ENCODE results near the gene HMX2. TPM values are rescaled to one million over a fixed set of nuclear protein-coding genes. Genes with fewer than 3 reads are reported as not detected.
A peak's percentile ranks its signal among the peaks of the same experiment; 100 is the strongest.

HMX2 gene
- total RNA-seq, 1 donor: not detected

DNA sequence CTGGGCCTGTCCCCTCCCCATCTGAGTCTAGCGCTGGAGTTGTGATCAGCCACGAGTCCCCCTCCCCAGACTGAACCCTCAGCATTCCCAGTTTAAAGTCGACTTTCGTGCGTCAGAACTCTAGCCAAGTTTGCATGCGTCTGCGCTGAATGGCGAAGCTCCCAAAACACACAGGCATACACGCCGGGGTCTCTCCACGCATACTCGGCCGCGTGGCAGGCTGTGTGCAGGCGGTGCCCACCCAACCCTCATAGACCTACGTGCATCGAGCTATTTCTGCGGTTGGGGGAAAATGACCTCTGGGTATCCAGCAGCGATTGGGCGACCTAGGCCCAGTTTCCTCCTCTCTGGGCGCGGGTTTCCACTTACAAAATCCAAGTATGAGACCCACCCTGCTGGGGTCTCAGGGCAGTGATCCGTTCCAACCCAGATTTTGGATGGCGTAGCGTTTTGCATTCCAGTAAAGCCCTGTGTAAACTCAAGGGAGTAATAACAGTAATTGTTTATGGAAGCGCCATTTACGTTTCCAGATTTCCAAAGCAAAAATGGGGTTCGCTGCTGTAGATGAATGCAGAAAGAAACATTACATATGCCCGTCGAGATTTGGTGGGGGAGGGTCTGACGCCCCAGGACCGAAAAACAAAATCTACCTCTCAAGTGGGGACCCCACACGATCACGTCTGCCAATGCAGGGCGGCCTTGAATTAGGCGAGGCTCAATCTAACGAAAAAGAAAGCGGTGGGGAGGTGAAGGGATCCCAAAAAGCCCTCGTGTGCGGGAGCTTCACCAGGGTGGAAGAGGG lies 14.2 kb upstream of the HMX2 start:
- Histone ChIP-seq H3K27ac (ENCODE audit: low read depth, low read length) (no peak overlapping the region), H4K20me1 (ENCODE audit: insufficient read depth, low read length) (peaks cover 7% of the 10 kb centered on the region), H3K4me3 (ENCODE audit: insufficient read depth, low read length) (no peak overlapping the region), H3K4me2 (ENCODE audit: insufficient read depth, low read length) (no peak overlapping the region), H3K4me1 (ENCODE audit: insufficient read depth, low read length) (peaks cover 6% of the 10 kb centered on the region), H2AFZ (ENCODE audit: low read length) (no peak overlapping the region), H3K79me2 (ENCODE audit: insufficient read depth, low read length) (no peaks in the 10 kb centered on the region), H3K36me3 (ENCODE audit: insufficient read depth, low read length) (no peaks in the 10 kb centered on the region), H3K9me3 (ENCODE audit: low read depth, low read length) (no peaks in the 10 kb centered on the region), H3K27me3 (ENCODE audit: insufficient read depth, low read length) (peaks cover 76% of the 10 kb centered on the region)
- no peak for DNase-seq (ENCODE audit: insufficient read length, low spot score, missing footprints)
- TF ChIP-seq, protein P1, sequence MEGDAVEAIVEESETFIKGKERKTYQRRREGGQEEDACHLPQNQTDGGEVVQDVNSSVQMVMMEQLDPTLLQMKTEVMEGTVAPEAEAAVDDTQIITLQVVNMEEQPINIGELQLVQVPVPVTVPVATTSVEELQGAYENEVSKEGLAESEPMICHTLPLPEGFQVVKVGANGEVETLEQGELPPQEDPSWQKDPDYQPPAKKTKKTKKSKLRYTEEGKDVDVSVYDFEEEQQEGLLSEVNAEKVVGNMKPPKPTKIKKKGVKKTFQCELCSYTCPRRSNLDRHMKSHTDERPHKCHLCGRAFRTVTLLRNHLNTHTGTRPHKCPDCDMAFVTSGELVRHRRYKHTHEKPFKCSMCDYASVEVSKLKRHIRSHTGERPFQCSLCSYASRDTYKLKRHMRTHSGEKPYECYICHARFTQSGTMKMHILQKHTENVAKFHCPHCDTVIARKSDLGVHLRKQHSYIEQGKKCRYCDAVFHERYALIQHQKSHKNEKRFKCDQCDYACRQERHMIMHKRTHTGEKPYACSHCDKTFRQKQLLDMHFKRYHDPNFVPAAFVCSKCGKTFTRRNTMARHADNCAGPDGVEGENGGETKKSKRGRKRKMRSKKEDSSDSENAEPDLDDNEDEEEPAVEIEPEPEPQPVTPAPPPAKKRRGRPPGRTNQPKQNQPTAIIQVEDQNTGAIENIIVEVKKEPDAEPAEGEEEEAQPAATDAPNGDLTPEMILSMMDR (IDR thresholded peaks at IDR 0.05; ENCODE audit: extremely low read depth, low read depth, low read length): no peak

DNA sequence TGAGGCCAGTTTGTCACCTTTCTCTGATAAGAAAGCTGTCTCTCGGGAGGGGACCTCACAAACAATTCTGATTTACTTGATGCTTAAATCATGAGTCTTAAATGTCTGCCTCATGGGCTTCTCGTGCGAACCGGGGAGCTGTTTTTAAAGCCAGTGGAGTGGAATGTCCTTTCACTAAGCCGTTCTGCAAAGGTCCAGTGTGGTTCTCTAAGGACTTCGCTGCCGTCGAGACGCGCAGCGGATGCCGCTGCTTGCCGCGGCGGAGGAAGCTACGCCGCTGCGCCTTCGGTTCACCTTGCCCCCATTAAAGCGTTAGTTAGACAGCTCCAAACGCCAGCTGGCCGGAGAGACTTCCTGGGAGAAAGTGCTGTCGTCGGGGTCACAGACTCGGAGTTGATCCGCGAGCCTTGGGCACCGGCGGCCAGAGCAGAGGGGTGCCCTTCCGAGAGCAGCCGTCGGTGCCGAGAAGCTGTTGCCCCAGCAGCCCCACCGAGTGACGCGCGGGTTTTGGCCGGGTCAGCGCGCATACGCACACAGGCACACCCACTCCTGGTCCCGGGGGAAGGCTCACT lies 13.5 kb upstream of the HMX2 start:
- Histone ChIP-seq H3K79me2 (ENCODE audit: insufficient read depth, low read length) (no peaks in the 10 kb centered on the region), H3K4me1 (ENCODE audit: insufficient read depth, low read length) (peaks cover 6% of the 10 kb centered on the region), H3K4me2 (ENCODE audit: insufficient read depth, low read length) (no peak overlapping the region), H3K27me3 (ENCODE audit: insufficient read depth, low read length) (peaks cover 83% of the 10 kb centered on the region), H3K36me3 (ENCODE audit: insufficient read depth, low read length) (no peaks in the 10 kb centered on the region), H3K4me3 (ENCODE audit: insufficient read depth, low read length) (no peak overlapping the region), H4K20me1 (ENCODE audit: insufficient read depth, low read length) (peaks cover 7% of the 10 kb centered on the region), H3K9me3 (ENCODE audit: low read depth, low read length) (no peaks in the 10 kb centered on the region), H2AFZ (ENCODE audit: low read length) (no peak overlapping the region), H3K27ac (ENCODE audit: low read depth, low read length) (no peak overlapping the region)
- peak; percentile 49 for DNase-seq (ENCODE audit: insufficient read length, low spot score, missing footprints)
- TF ChIP-seq, protein P1 (IDR thresholded peaks at IDR 0.05; ENCODE audit: extremely low read depth, low read depth, low read length): no peak

DNA sequence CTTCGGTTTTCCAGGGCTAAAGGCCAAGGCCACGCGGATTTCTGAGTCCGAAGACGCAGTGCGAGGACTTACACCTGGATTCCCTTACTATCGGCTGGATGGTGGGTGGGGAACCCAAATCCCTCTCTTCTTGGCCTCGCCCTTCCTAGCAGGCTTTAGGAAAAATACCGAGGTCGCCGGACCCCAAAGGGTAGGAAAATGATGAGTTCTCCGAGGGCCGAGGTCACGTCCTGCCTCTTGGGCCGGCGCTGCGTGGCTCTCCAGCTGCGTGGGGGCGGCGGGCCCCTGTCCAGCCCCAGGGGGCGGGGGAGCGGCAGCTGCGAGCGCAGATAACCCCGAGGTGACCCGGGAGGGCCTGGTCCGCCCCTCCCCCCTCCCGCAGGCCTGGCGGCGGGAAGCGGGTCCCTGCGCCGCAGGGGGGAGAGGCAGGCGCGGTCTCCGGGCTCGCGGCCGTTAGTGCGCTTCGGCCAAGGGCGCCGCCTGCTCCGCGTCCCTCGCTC lies 13.0 kb upstream of the HMX2 start:
- H3K79me2 ChIP-seq (ENCODE audit: insufficient read depth, low read length): no peaks in the 10 kb centered on the region
- H3K9me3 ChIP-seq (ENCODE audit: low read depth, low read length): no peaks in the 10 kb centered on the region
- TF ChIP-seq, protein P1 (IDR thresholded peaks at IDR 0.05; ENCODE audit: extremely low read depth, low read depth, low read length): no peak
- peak; percentile 82 for DNase-seq (ENCODE audit: insufficient read length, low spot score, missing footprints)
- no peak overlapping the region for H3K27ac ChIP-seq (ENCODE audit: low read depth, low read length)
- peaks cover 6% of the 10 kb centered on the region for H3K4me1 ChIP-seq (ENCODE audit: insufficient read depth, low read length)
- peak overlapping the region; percentile 51 for H3K4me2 ChIP-seq (ENCODE audit: insufficient read depth, low read length)
- no peak overlapping the region for H2AFZ ChIP-seq (ENCODE audit: low read length)
- H4K20me1 ChIP-seq (ENCODE audit: insufficient read depth, low read length): peaks cover 9% of the 10 kb centered on the region
- no peak overlapping the region for H3K4me3 ChIP-seq (ENCODE audit: insufficient read depth, low read length)
- H3K36me3 ChIP-seq (ENCODE audit: insufficient read depth, low read length): no peaks in the 10 kb centered on the region
- peaks cover 88% of the 10 kb centered on the region for H3K27me3 ChIP-seq (ENCODE audit: insufficient read depth, low read length)
